ENCODE data around the gene BANF2.

Gene BANF2

DNA sequence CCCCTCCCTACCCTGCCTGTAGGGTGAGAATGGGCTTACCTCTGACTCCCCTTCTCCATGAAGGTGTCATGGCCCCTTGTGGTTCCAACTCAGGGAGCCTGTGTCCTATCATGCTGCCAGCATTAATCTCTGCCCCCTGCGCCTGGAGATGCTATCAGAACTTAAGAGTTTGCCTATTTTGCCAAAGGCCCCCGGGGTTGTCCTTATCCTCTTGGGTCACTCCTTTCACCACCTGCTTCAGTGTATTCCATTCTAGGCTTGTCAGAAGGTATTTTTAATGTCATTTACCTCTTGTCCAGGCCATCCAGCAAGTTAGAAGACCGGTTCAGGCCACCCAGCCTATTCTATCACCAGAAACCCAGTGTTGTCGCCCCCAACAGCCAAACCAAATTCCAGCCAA, 28.2 kb upstream of the BANF2 start:
- H3K4me1 Mint-ChIP-seq: peaks cover 27 to 58% of the 10 kb centered on the region in 2 donors
- H3K36me3 Mint-ChIP-seq: peaks cover 39 to 54% of the 10 kb centered on the region in 2 donors

DNA sequence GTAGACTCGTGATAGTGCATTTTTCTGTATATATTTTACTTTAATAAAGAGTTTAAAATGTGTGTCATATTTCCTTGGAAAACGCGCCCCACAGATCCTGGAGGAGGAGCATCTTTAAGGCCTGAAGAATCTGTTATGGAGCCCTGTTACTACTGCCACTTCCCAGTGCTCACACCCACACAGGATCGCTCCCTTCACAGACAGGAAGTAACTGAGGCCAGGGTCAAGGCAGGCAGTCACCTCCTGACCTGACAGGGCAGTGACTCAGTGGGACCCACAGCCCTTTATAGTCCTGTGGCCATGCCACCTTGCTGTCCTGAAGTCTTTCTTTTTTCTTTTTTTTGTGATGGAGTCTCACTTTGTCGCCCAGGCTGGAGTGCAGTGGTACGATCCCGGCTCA, 26.7 kb upstream of the BANF2 start:
- H3K27me3 Mint-ChIP-seq: no peaks in the 10 kb centered on the region

More for the DNA sequence above, 28.2 kb upstream of the BANF2 start:
- no peaks in the 10 kb centered on the region for H3K27me3 Mint-ChIP-seq
- H3K9me3 Mint-ChIP-seq: no peaks in the 10 kb centered on the region
- ATAC-seq (replicated peaks): no peak
- no peak overlapping the region for H3K27ac Mint-ChIP-seq
- DNase-seq: no peak
- H3K4me3 Mint-ChIP-seq: no peak overlapping the region

GRCh38 chr20:17674722-17675518, 24.8 kb upstream of the BANF2 start:
- ATAC-seq (replicated peaks) (no peak), DNase-seq (no peak)
- Mint-ChIP-seq H3K27me3 (no peaks in the 10 kb centered on the region), H3K27ac (no peak overlapping the region), H3K4me3 (no peak overlapping the region), H3K9me3 (no peaks in the 10 kb centered on the region), H3K36me3 (peaks cover 32 to 44% of the 10 kb centered on the region in 2 donors), H3K4me1 (peaks cover 33 to 47% of the 10 kb centered on the region in 2 donors)

More for the DNA sequence above, 26.7 kb upstream of the BANF2 start:
- H3K4me1 Mint-ChIP-seq: peaks cover 27 to 47% of the 10 kb centered on the region in 2 donors
- peaks cover 36 to 49% of the 10 kb centered on the region in 2 donors for H3K36me3 Mint-ChIP-seq
- DNase-seq: no peak
- no peak for ATAC-seq (replicated peaks)
- no peak overlapping the region for H3K4me3 Mint-ChIP-seq
- no peak overlapping the region for H3K27ac Mint-ChIP-seq
- no peaks in the 10 kb centered on the region for H3K9me3 Mint-ChIP-seq

- Mint-ChIP-seq H3K9me3 (no peaks in the 10 kb centered on the region), H3K27ac (no peak overlapping the region), H3K36me3 (peaks cover 28 to 42% of the 10 kb centered on the region in 2 donors), H3K4me1 (peaks cover 34 to 50% of the 10 kb centered on the region in 2 donors), H3K27me3 (no peaks in the 10 kb centered on the region), H3K4me3 (no peak overlapping the region)
- no peak for DNase-seq
- no peak for ATAC-seq (replicated peaks)
These were observed 24.0 kb upstream of the BANF2 start for GRCh38 chr20:17675519-17676377.

- ATAC-seq (replicated peaks): no peak
- no peak for DNase-seq
These were observed 23.4 kb upstream of the BANF2 start for GRCh38 chr20:17676378-17676759.

GRCh38 chr20:17676942-17677341, 22.8 kb upstream of the BANF2 start:
- H3K27me3 Mint-ChIP-seq: no peaks in the 10 kb centered on the region
- peaks cover 24 to 39% of the 10 kb centered on the region in 2 donors for H3K4me1 Mint-ChIP-seq
- no peak overlapping the region for H3K27ac Mint-ChIP-seq
- no peak for ATAC-seq (replicated peaks)
- no peak overlapping the region for H3K4me3 Mint-ChIP-seq
- H3K36me3 Mint-ChIP-seq: peaks cover 20 to 32% of the 10 kb centered on the region in 2 donors
- no peaks in the 10 kb centered on the region for H3K9me3 Mint-ChIP-seq
- no peak for DNase-seq

More at GRCh38 chr20:17676378-17676759, 23.4 kb upstream of the BANF2 start:
- Mint-ChIP-seq H3K4me1 (peaks cover 28 to 44% of the 10 kb centered on the region in 2 donors), H3K36me3 (peaks cover 21 to 36% of the 10 kb centered on the region in 2 donors), H3K27me3 (no peaks in the 10 kb centered on the region), H3K4me3 (no peak overlapping the region), H3K27ac (no peak overlapping the region), H3K9me3 (no peaks in the 10 kb centered on the region)

- H3K9me3 Mint-ChIP-seq: no peaks in the 10 kb centered on the region
- peaks cover 15 to 32% of the 10 kb centered on the region in 2 donors for H3K36me3 Mint-ChIP-seq
- ATAC-seq (replicated peaks) (no peak), DNase-seq (no peak)
- no peak overlapping the region for H3K4me3 Mint-ChIP-seq
- H3K4me1 Mint-ChIP-seq: peaks cover 24 to 40% of the 10 kb centered on the region in 2 donors
- no peaks in the 10 kb centered on the region for H3K27me3 Mint-ChIP-seq
- H3K27ac Mint-ChIP-seq: no peak overlapping the region
These were observed 21.5 kb upstream of the BANF2 start for GRCh38 chr20:17678295-17678694.

GRCh38 chr20:17678886-17679285, 20.9 kb upstream of the BANF2 start:
- Mint-ChIP-seq H3K27ac (no peak overlapping the region), H3K27me3 (peaks cover 0 to 3% of the 10 kb centered on the region in 2 donors), H3K36me3 (peaks cover 15 to 32% of the 10 kb centered on the region in 2 donors), H3K4me3 (no peak overlapping the region), H3K4me1 (peaks cover 21 to 36% of the 10 kb centered on the region in 2 donors), H3K9me3 (no peaks in the 10 kb centered on the region)
- ATAC-seq (replicated peaks): no peak
- no peak for DNase-seq

- peak overlapping the region; percentile 85 for H3K27ac Mint-ChIP-seq
- H3K4me1 Mint-ChIP-seq: peaks cover 20 to 25% of the 10 kb centered on the region in 2 donors
- DNase-seq: no peak
- H3K27me3 Mint-ChIP-seq: peaks cover 4 to 10% of the 10 kb centered on the region in 2 donors
- peaks cover 10 to 22% of the 10 kb centered on the region in 2 donors for H3K36me3 Mint-ChIP-seq
- peak overlapping the region; percentile 83 to 89 for H3K4me3 Mint-ChIP-seq
- no peaks in the 10 kb centered on the region for H3K9me3 Mint-ChIP-seq
- no peak for ATAC-seq (replicated peaks)
These were observed 19.6 kb upstream of the BANF2 start for GRCh38 chr20:17679941-17680835.

GRCh38 chr20:17680836-17681725, 18.7 kb upstream of the BANF2 start:
- peaks cover 16 to 25% of the 10 kb centered on the region in 2 donors for H3K4me1 Mint-ChIP-seq
- H3K36me3 Mint-ChIP-seq: peaks cover 7 to 13% of the 10 kb centered on the region in 2 donors
- peak; percentile 47 to 53 for ATAC-seq (replicated peaks)
- peak overlapping the region; percentile 85 for H3K27ac Mint-ChIP-seq
- DNase-seq: peak; percentile 74
- H3K27me3 Mint-ChIP-seq: peaks cover 8 to 14% of the 10 kb centered on the region in 2 donors
- H3K4me3 Mint-ChIP-seq: peak overlapping the region; percentile 83 to 90
- no peaks in the 10 kb centered on the region for H3K9me3 Mint-ChIP-seq

GRCh38 chr20:17681726-17682102, 18.1 kb upstream of the BANF2 start:
- Mint-ChIP-seq H3K4me3 (peak overlapping the region; percentile 90), H3K27me3 (peaks cover 12 to 20% of the 10 kb centered on the region in 2 donors), H3K27ac (peak overlapping the region; percentile 93), H3K36me3 (peaks cover 9 to 12% of the 10 kb centered on the region in 2 donors), H3K4me1 (peaks cover 15 to 25% of the 10 kb centered on the region in 2 donors), H3K9me3 (peaks cover 0 to under 1% of the 10 kb centered on the region in 2 donors)
- no peak for DNase-seq
- peak; percentile 8 to 17 for ATAC-seq (replicated peaks)

DNA sequence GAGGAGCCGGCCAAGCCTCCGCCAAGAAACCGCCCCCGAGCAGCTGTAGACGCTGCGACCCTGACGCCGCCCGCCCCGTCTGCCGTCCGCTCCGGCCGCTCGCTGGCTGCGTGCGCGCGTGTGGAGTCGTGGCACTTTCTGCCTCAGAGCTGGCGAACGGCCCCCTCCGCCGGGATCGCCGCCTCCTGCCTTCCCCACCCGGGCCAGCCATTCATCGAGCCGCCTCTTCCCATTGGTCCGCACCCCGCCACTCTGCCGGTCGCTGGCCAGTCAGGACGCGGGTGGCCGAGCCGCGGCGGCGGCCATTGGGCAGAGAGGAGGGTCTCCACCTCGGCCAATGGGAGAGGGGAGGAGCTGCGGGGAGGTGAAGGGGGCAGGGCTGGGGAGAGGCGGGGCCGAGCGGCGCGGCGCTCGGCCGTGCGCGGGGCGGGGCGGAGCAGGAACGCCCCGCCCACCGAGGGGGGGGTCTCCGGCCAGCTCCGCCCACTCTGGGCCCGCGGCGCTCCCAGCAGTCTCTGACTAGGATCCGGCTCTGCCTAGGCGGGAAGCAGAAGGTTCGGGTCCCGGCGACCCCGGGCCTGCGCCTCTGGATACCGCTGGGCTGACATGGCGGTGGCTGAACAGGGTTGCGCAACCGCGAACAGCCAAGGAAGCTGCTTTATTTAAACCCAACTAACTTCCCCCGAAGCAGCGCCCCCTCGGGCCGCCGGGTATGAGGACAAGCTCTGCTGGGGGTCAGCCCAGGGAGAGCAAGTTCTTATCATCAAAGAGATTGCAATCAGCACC, 17.5 kb upstream of the BANF2 start, which contains the start of gene RRBP1:
Gene RRBP1, minus strand, starts transcription at position 140 of the 786 bp plus-strand sequence. CDS start 21,735 bp downstream, outside the sequence.
- ATAC-seq (replicated peaks) (peak; percentile 91 to 92), DNase-seq (peak; percentile 97)
- Mint-ChIP-seq H3K4me1 (peaks cover 17 to 25% of the 10 kb centered on the region in 2 donors), H3K4me3 (peak within 1 kb of the TSS; percentile 90), H3K9me3 (peaks cover 5% of the 10 kb centered on the region in 2 donors), H3K27me3 (peaks cover 18 to 26% of the 10 kb centered on the region in 2 donors), H3K27ac (peak within 1 kb of the TSS; percentile 93), H3K36me3 (peaks cover 12 to 16% of the 10 kb centered on the region in 2 donors)

Measured in stimulated activated naive B cell treated with anti-CD40 and anti-IgM and Interleukin-4, amounts not matched to agents 10 μg/mL and 1 μg/mL and 100 μg/mL, for 72 hours (primary cell).